SK-N-MC (cell line): ENCODE results near the gene PNKD.

ENCODE experiments used
- EZH2 ChIP-seq: fragments of 200-600 bp; sonication (generic); IDR thresholded peaks from one replicate; pipeline ENCODE4 v1.6.1; 2017; ENCODE audit warnings: antibody characterized with exemption
- FOXP2 ChIP-seq: optimal IDR thresholded peaks from 2 replicates; pipeline ENCODE3; 2011; ENCODE audit warnings: mild to moderate bottlenecking, moderate library complexity; ENCODE audit not compliant: insufficient read depth; ENCODE audit errors: extremely low read length, control extremely low read depth
- POLR2AphosphoS5 ChIP-seq: IDR thresholded peaks from 2 replicates; pipeline ENCODE4 v1.6.1; 2012; ENCODE audit warnings: mild to moderate bottlenecking, low read depth, low read length, borderline replicate concordance

- no peak for TF ChIP-seq POLR2AphosphoS5
- TF ChIP-seq EZH2, result no peak
- no peak for TF ChIP-seq FOXP2
Observed at GRCh38 chr2:218277921-218278320, 7.6 kb downstream of the PNKD start.
